HG03159 (cell line): ENCODE results near the gene YBX2.
A peak's percentile ranks its signal among the peaks of the same experiment; 100 is the strongest.
"Not testable (repeated sequence)": the region's sequence is repeated elsewhere in the genome, so short reads cannot be mapped to it uniquely, and the experiment has no call there.

Experiments used
- ATAC-seq: cut with Tn5 transposase; IDR thresholded peaks from one replicate; pipeline ENCODE4 v1.9.1; 2021; ENCODE audit warnings: mild to moderate bottlenecking, moderate library complexity; ENCODE audit not compliant: unreplicated experiment

YBX2 gene

DNA sequence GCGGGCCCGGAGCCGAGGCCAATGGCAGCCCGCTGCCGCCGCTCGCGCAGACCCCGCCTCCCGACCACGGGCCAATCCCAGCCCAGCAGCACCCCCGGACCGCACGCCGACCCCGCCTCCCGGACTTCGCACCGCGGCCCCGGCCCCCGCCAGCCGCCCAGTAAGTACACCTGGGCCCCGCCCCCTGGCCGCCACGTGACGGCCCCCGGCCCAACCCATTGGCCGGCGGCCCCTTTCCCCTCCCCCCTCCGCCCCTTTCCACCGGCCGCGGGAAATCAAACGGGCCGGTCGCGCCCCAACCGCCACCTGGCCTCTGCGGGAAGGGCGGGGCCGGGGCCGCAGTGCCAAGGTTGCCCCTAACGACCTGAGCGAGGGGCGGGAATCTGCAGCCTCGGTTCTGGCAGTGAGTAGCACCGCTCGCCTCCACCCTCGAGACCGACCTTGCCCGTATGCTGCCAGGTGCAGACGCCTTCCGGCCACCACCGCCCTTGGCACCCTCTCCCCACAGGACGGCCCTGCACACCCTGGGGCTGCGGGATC lies at the start of gene YBX2:
Gene YBX2 (minus strand): TSS at position 26 of the 540 bp plus-strand sequence. CDS start 139 bp downstream, outside the sequence.
- no peak for ATAC-seq

DNA sequence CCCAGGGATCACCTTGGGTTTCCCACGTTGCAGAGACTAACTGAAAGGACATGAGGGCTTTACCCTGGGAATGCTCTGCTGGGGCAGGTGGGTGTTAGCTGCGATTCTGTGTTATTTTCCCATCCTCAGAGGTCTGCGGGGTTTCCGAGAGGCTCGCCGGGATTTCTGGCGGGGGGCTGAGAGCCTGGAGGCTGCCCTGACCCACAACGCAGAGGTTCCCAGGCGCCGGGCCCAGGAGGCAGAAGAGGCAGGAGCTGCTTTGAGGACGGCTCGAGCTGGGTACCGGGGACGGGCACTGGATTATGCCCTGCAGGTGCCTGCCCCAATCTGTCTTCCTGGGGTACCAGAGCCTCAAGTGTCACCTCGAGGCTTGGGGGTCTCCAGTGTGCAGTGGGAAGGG lies 48.8 kb upstream of the YBX2 start:
- ATAC-seq, result no peak

DNA sequence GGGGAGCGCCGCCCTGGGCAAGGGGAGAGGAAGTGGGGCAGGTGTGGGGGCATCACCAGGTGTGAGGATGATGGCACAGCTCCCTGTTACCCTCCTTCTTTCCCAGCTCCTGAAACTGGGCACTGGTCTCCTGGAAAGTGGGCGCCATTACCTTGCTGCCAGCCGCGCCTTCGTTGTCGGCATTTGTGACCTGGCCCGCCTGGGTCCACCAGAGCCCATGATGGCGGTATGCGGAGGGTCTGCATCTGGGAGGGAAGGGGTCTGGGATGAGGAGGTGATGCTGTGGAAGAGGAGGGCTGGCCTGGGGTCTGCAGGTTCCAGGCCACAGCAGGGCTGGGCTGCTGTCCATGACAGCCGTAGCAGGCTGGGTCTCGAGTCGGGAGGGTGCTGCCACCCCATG lies 47.4 kb upstream of the YBX2 start:
- no peak for ATAC-seq

DNA sequence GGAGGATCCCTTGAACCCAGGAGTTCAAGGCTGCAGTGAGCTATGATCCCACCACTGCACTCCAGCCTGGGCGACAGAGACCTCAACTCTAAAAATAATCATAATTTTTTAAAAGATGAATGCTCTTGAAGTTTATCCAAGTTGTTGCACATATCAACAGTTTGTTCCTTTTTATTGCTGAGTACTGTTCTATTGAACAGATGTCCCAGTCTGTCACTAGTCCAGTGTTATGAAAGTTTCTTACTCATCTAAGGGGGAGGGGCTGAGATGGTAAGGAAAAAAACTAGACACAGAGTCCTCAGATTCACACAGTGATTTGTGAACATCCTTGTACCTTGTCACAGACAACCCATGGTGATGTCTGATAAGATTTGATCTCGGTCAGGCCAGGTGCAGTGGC lies 45.7 kb upstream of the YBX2 start:
- no peak for ATAC-seq

DNA sequence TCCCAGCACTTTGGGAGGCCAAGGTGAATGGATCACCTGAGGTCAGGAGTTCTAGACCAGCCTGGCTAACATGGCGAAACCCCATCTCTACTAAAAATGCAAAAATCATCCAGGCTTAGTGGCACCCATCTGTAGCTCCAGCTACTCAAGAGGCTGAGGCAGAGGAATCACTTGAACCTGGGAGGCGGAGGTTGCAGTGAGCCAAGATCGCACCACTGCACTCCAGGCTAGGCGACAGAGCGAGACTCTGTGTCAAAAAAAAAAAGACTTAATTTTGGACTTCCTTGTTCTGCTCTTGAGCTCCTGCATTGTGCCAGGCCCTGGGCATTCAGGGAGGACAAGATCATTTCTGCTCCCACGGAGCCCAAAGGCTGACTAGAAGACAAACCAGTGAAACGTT lies 43.2 kb upstream of the YBX2 start:
- ATAC-seq, result not testable (repeated sequence)

DNA sequence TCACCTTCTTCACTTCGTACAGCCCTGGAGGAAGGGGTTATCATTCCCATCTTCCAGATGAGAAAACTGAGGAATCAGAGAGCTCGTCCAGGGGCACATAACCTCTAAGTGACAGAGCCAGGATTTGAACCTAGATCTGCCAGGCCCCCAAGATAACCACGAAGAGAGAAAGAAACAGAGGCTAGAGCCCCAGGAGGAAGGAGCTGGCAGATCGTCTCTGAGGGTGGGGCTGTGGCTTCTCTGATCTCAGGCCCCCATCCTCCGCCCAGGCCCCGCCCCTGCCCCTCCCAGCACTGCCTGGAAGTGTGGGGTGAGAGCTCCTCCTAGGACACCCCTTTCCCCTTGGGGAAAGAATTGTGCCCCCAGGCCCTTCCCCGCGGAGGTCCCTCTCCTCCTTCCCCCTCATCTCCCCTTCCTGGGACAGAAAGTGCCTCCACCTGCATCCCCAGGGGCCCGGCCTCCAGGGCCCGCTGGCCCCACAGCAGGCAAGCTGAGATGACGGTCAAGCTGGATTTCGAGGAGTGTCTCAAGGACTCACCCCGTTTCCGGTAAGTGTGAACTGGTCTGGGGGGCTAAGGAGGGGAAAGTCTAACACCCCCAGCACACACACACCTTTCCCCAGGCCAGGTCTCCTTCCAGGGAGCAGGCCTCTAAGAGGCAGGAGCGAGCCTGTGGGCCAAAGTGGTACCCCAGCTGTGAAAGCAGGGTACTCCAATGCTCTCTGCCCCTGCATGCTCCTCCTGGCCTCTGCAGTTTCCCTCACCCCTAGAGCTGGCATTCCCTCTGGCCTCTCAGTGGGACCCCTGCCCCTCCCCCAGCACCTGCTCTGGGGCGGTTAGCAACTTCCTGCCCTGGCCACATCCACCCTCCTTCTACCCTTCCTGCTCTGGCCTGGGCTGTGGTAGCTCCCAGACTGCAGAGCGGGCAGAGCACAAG lies 42.1 kb upstream of the YBX2 start, which contains the start of gene ACAP1:
Gene ACAP1 (plus strand): TSS at position 290 of the 936 bp plus-strand sequence. CDS start 206 bp downstream, at position 496.
- no peak for ATAC-seq

DNA sequence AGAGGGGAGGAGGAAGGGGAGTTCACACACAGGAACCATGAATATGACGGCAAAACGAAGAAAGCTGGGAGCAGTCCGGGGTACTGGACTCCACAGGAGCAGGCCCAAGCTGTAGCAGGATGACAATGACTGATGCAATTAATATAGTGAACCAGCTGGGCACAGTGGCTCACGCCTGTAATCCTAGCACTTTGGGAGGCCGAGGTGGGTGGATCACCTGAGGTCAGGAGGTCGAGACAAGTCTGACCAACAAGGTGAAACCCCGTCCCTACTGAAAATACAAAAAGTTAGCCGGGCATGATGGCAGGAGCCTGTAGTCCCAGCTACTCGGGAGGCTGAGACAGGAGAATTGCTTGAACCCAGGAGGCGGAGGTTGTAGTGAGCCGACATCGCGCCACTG lies 41.3 kb upstream of the YBX2 start:
- ATAC-seq, result not testable (repeated sequence)

DNA sequence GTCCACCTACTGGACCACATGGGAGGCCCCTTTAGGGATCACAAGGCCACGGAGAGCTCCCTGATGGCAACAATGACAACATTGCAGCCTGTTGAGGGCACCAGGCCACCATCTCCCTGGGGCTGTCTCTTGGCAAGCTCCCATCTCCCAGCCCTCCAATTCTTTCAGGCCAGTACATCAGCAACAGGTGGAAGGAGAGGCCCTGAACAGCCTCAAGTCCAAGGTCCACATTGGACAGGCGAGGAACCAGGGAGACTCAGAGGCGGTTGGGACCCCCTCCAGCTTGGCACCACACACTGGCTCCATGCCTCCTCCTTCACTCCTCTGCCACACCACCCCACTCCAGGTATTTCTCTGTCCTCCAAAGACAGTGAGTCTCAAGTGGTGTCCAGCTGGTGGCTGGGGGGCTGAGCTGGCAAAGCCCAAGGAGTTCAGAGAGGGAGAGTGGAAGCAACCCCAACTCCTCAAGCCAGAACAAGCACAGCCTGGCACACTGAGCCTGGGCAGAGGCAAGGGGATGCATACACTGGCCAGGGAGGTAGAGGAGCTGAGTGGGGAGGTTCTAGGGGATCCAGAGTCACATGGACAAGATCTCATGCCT lies 40.6 kb upstream of the YBX2 start:
- no peak for ATAC-seq

DNA sequence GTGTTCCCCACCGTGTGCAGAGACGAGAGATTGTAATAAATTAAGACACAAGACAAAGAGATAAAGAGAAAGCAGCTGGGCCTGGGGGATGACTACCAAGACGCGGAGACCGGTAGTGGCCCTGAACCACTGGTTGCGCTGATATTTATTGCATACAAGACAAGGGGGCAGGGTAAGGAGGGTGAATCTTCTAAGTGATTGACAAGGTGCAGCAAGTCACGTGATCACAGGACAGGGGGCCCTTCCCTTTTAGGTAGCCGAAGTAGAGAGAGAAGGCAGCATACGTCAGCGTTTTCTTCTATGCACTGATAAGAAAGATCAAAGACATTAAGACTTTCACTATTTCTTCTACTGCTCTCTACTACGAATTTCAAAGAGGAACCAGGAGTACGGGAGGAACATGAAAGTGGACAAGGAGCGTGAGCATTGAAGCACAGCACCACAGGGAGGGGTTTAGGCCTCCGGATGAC lies 38.2 kb upstream of the YBX2 start:
- ATAC-seq, result not testable (repeated sequence)

DNA sequence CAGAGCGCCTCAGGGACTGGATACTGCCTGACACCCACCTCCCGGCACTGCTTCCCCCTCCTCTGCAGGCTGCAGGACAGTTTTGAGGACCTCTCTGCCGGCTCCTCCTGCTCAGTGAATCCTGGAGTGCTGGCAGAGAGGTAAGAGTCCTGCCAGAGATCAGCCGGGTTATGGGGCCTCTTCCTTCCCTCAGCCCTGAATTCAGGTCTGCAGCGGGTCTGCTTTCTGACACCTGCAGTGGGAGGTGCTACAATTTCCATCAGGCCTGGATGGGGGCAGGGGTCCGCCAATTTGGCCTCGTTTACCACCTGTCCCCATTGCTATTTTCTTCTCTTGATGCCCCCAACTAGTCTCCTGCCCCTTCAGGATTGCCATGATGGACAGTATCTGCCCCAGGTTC lies 37.7 kb upstream of the YBX2 start:
- ATAC-seq, result no peak

DNA sequence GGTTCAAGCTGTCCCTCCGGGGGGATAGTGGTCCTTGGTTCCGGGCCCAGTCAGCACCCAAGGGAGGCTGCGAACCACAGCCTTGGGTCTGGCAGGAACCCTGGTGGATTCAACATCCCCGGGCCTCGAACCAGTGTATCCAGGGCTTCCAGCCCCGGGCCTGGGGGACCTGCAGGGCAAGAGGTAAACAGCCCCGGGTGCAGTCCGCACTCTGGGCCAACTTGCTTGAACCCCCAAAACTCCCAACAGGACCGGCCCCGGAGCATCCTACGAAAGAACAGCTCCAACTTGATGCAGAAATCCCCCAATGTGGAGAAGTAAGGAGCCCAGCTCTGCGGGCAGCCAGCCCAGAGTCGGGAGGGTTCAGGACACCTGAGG lies 36.2 kb upstream of the YBX2 start:
- ATAC-seq, result no peak

DNA sequence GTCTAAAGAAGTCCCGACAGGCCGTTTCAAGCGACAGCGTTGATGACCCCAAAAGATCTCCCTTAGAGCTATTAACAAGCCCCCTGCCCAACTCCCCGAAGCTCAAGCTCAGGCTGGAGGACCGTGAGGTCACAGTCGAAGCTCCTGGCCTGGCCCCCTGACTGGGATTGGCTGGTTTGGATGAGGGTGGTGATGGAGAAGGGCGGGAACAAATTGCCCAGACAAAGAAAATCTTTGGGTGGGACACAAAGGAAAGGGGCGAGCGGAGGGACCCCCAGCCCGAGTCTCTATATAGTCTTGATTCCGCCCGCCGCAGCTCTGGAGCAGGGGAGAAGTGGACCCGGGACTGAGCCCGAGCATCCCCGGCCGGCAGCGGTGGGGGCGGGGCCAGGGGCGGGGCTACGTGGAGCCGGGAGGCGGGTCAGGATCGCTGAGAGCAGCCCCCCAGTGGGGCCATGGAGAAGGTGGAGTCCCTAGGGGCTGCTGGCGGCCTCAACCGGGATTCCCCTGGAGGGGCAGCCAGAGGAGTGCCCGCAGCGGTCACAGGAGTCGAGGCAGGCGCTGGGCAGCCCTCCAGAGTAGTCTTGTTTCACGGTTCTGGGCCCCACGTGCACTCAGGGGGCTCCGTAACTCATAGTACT lies 35.7 kb upstream of the YBX2 start:
- ATAC-seq, result peak; percentile 32

DNA sequence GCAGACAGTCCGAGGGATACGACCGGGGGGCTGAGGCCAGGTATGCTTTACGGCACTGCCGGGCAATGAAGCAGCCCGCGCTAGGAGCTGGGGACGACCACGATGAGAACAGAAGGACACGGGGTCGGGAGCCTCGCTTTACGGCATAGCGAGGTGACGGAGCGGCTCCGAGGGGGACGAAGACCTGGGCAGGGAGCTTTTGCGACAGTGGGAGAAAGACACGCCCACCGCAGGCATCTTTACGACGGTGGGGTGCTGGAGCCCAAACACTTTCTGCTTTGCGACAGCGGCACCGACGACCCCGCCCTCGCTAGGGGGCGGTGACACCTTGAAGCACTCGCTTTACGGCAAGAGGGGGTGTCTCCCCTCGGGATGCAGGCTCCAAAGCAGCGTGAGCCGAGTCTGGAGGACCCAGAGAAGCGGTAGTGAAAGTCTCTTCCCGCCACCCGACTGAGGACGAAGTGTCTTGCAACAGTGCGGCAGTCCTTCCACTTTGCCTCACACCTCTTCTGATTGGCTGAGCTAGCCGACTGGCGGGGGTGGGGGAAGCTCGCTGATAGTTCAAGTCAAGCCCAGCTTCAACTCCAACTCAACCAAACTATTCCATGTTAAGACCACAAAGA lies 35.0 kb upstream of the YBX2 start:
- peak; percentile 57 for ATAC-seq

DNA sequence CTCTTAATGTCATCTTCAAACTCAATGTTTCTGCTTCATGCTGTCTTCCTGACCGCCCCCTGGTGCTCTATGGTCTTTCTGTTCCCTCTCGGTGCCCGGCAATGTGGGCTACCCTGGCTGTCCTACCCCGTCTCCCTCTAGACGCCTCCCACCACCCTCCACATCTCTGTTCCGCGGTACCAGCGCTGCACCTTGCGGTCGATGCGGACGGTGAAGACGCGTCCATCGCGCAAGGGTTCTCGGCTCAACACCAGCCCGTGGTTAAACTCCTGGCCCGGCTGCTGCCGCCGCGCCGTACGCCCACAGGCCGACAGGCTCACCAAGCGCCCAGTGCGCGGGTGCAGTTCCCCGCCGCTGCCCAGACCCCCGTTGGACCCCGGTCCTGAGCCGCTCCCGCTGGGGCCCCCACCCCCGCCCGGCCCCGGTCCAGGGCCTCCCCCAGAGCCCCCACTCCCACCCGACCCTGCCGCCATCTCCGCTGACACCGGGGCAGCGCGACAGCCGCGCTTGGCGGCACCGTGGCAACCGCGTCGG lies 34.5 kb upstream of the YBX2 start, which contains the start of gene NEURL4:
Gene NEURL4 (minus strand): TSS at position 496 of the 534 bp plus-strand sequence. CDS start 23 bp downstream, at position 473.
- ATAC-seq, result peak; percentile 19

DNA sequence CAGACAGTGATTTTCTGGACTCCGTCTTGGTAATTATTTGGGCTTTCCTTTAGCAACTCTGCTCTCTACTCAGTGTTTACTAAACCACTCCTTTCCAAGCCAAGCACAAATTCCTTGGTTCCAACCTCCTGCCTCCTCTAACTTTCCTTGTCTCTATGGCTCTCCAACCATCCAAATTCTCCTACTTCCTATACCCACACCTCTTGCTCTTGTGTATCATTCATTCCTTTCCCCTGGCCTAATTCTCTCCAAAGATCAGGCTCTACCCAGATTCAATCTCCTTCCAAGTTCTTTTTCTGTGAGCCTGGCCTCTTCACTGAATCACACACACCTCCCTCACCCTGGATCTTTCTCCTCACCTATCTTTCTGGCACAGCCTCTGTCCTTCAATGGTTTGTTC lies 33.6 kb upstream of the YBX2 start:
- no peak for ATAC-seq

DNA sequence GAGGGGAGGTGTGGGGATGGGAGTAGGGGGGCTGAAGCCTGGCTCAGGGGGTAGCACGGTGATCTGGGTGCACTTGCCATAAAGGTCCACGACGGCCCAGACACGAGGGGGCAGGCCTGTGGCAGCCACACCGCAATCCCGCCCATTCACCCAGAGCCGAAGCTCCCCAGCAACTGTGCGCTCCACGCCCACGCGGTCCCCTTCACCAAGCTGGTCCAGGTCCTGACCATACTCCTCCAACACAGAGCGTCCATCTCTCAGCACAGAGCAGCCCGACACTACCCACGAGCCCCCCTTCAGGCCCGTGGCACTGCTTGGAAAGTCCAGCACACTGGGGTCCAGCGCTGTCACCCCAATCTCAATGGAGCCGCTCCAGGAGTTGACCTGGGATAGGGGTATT lies 33.1 kb upstream of the YBX2 start:
- ATAC-seq, result no peak

DNA sequence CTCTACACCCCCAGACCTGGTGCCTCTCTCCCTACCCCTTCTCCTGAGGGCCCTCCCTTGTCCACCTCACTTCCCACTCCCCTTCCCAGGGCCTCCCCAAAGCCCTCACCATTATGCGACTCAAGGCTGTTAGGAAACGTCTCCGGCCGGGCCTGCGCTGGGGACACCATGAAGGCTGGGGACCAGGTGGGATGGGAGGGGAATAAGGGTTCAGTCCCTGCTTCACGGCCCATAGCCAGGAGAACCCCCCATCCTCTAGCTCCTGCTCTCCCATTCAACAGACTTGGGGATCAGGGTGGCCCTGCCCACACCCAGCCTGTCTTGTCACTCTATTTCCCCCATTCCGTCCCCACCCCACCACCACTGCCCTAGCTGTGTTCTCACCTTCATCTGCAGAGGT lies 32.6 kb upstream of the YBX2 start:
- ATAC-seq, result no peak

DNA sequence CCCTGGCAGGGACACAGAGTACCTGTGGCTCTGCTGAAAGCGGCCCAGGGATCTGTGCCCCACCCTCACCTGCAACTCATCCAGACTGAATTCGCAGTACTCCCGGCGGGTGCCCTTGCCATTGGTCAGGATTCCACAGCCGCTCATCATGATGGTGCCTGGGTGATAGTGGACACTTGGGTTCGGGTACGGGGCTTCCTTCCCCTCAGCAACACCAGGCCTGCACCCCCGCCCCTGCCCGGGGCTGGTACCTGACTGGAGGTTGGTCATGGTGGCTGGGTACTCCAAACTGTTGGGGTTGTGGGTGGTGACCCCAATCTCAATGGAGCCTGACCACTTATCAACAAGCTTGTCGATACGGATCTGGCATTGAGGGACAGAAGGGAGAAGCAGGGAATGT lies 31.7 kb upstream of the YBX2 start:
- ATAC-seq, result no peak

DNA sequence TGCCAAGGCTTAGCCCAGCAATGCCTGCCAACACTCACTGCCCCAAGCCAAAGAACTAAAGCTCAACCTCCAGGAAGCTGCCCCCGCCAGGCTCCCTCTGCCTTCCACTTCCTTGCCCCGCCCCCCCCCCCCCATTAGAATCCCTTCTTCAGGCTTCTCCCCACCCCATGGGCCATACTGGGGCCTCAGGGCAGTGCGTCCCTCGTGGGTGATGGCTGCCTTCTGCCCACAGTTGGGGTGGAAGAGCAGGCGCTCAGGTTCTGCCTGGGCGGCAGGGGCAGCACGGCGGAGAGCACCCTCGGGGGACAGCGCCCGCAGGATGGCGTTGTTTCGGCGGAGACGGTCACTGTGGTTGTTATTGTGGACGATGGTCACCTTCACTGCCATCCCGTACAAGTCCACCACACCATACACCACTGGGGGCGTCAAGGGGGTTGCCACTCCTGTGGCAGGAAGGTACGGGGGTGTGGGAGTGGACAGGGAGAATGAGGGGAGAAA lies 30.6 kb upstream of the YBX2 start:
- no peak for ATAC-seq

DNA sequence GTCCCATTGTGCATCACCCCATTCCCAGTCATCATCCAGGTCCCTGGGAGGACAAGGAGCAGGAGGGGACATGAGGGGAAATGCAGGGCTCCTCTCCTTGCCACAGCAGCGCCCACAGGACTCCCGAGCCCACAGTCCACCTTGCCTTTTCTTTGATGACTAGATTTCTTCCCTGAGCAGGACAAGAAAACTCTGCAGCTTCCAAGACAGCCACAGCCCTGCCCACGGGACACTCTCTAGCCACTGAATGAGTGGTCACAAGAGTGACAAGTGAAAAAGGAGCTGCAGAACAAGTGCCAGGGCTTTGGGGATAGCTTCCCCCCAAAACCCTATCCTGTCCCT lies 30.0 kb upstream of the YBX2 start:
- ATAC-seq, result no peak
